Stomach (tissue), 9 donors: Measurements from ENCODE around the gene CREB5. TPM values are rescaled to one million over a fixed set of nuclear protein-coding genes. Genes with fewer than 3 reads are reported as not detected.

Experiments used
- DNase-seq, 2 donors: peaks; one replicate each; pipeline versions ENCODE4 v3.0.0 to v3.0.0-alpha.2; 2013 to 2019
- H3K27ac ChIP-seq, 5 donors: fragments of 200-600 bp in 4 of 5; sonication (generic) in 4 of 5; one replicate each; pipeline ENCODE4 v1.5.1; 2013 to 2019; ENCODE audit warnings: mild to moderate bottlenecking in 1 of 5, moderate library complexity in 1 of 5
- H3K27me3 ChIP-seq, 3 donors: fragments of 200-600 bp; sonication (generic); one replicate each; pipeline ENCODE4 v1.5.1; 2017 to 2019; ENCODE audit warnings: mixed run types in 1 of 3
- H3K36me3 ChIP-seq, 4 donors: fragments of 200-600 bp; sonication (generic); 1 replicate in 3 of 4; 2 replicates in 1 of 4; pipeline ENCODE4 v1.5.1; 2016 to 2019
- H3K4me1 ChIP-seq, 4 donors: fragments of 200-600 bp; sonication (generic); one replicate each; pipeline ENCODE4 v1.5.1; 2016 to 2019
- H3K4me3 ChIP-seq, 4 donors: fragments of 200-600 bp; sonication (generic) in 3 of 4; one replicate each; pipeline ENCODE4 v1.5.1; 2016 to 2019; ENCODE audit warnings: mild to moderate bottlenecking in 1 of 4
- H3K9me3 ChIP-seq, 4 donors: fragments of 200-600 bp; sonication (generic); one replicate each; pipeline ENCODE4 v1.5.1; 2016 to 2019
- CTCF ChIP-seq, 7 experiments: fragments of 450-650 bp in 4 of 7; fragments of 200-600 bp in 3 of 7; sonication (generic) in 3 of 7; IDR thresholded peaks; one replicate each; pipeline ENCODE4 v1.5.1; 2016 to 2019; ENCODE audit warnings: antibody characterized with exemption in 7 of 7, control low read depth in 2 of 7, mild to moderate bottlenecking in 1 of 7
- EP300 ChIP-seq: sonication (generic); formaldehyde crosslinking; IDR thresholded peaks from one replicate; pipeline ENCODE4 v1.6.1; 2017; ENCODE audit warnings: antibody characterized with exemption
- POLR2A ChIP-seq, 4 donors: fragments of 450-650 bp; IDR thresholded peaks; one replicate each; pipeline ENCODE4 v1.6.1; 2016; ENCODE audit warnings: antibody characterized with exemption in 4 of 4, control low read depth in 2 of 4, mild to moderate bottlenecking in 1 of 4, moderate library complexity in 1 of 4
- POLR2AphosphoS5 ChIP-seq, 3 donors: sonication (generic); formaldehyde crosslinking; IDR thresholded peaks; one replicate each; pipeline ENCODE4 v1.6.1; 2016; ENCODE audit warnings: antibody characterized with exemption in 3 of 3
- WGBS, 5 donors: extraction: QIAGEN DNeasy Blood & Tissue Kit in 3 of 5; methylation state at CpG; one replicate each; pipeline versions ENCODE4 v1.1.5 to v1.1.7; 2013 to 2018; 5-methylcytosine and 5-hydroxymethylcytosine counted together
- intact Hi-C: fragments of 100-400 bp; cut with DNase I; formaldehyde crosslinking; loops from one replicate; pipeline ENCODE4 v1.15.1; 2023; ENCODE audit warnings: low total_unique reads
- polyA plus RNA-seq, 3 donors: library from polyadenylated mRNA; stranded (reverse); fragments of 200-250 nt; gene quantifications; one replicate each; pipeline ENCODE4 v1.2.3, GENCODE V29; 2013
- total RNA-seq, 5 donors: library from RNA; depleted of rRNA; stranded (reverse); fragments of >200 nt; gene quantifications; one replicate each; pipeline versions ENCODE4 v1.1.0 to v1.2.3, GENCODE V29; 2014 to 2016
- donor health status: healthy with polysubstance abuse.
- donor health status: Bipolar disorder and iron deficiency.
- donor health status: healthy.

Gene CREB5
- total and polyA plus RNA-seq, 8 donors = 0.68 to 30.3 (median 1.5) TPM; not detected in 1

GRCh38 chr7:28580665-28581064 is 168.3 kb downstream of the CREB5 start:
- intact Hi-C loops = no loop called here
- Histone ChIP-seq H3K36me3 (no peaks in the 10 kb centered on the region), H3K4me1 (no peaks in the 10 kb centered on the region), H3K27me3 (peaks cover 0 to 20% (median 7%) of the 10 kb centered on the region in 3 donors), H3K27ac (no peak overlapping the region), H3K9me3 (no peaks in the 10 kb centered on the region), H3K4me3 (no peak overlapping the region)
- DNase-seq = no peak
- WGBS, 5 donors = 84 to 98% (median 93%) methylated on average over 2 of the region's 2 CpGs
- no peak for TF ChIP-seq POLR2AphosphoS5 (IDR thresholded peaks at IDR 0.05)
- TF ChIP-seq EP300 = no peak
- no peak for TF ChIP-seq POLR2A (IDR thresholded peaks at IDR 0.05)
- no peak for TF ChIP-seq CTCF (IDR thresholded peaks at IDR 0.05)

GRCh38 chr7:28581351-28581750 is 169.0 kb downstream of the CREB5 start:
- no peak for DNase-seq
- no peaks in the 10 kb centered on the region for H3K9me3 ChIP-seq
- intact Hi-C loops = no loop called here
- TF ChIP-seq POLR2AphosphoS5 (IDR thresholded peaks at IDR 0.05) = no peak
- TF ChIP-seq EP300 = no peak
- no peak for TF ChIP-seq CTCF (IDR thresholded peaks at IDR 0.05)
- TF ChIP-seq POLR2A (IDR thresholded peaks at IDR 0.05) = no peak
- H3K4me3 ChIP-seq = no peak overlapping the region
- H3K36me3 ChIP-seq = no peaks in the 10 kb centered on the region
- 78 to 91% (median 84%) methylated on average over 6 of the region's 6 CpGs for WGBS, 5 donors
- H3K4me1 ChIP-seq = no peaks in the 10 kb centered on the region
- peaks cover 0 to 13% (median under 1%) of the 10 kb centered on the region in 3 donors for H3K27me3 ChIP-seq
- no peak overlapping the region for H3K27ac ChIP-seq

- H3K27me3 ChIP-seq = peaks cover 0 to 6% (median 0%) of the 10 kb centered on the region in 3 donors
- intact Hi-C loops = no loop called here
Measured at GRCh38 chr7:28582226-28582625, 169.9 kb downstream of the CREB5 start.

GRCh38 chr7:28584235-28584634 is 171.9 kb downstream of the CREB5 start:
- TF ChIP-seq CTCF (IDR thresholded peaks at IDR 0.05) (no peak), POLR2A (IDR thresholded peaks at IDR 0.05) (no peak), POLR2AphosphoS5 (IDR thresholded peaks at IDR 0.05) (no peak), EP300 (no peak)
- Histone ChIP-seq H3K27me3 (no peaks in the 10 kb centered on the region), H3K4me1 (no peaks in the 10 kb centered on the region), H3K4me3 (no peak overlapping the region), H3K27ac (no peak overlapping the region), H3K36me3 (no peaks in the 10 kb centered on the region), H3K9me3 (no peaks in the 10 kb centered on the region)
- no peak for DNase-seq
- intact Hi-C loops = no loop called here
- WGBS, 5 donors = 82 to 95% (median 93%) methylated on average over 4 of the region's 4 CpGs

More at GRCh38 chr7:28582226-28582625, 169.9 kb downstream of the CREB5 start:
- Histone ChIP-seq H3K27ac (no peak overlapping the region), H3K4me3 (no peak overlapping the region), H3K36me3 (no peaks in the 10 kb centered on the region), H3K4me1 (no peaks in the 10 kb centered on the region), H3K9me3 (no peaks in the 10 kb centered on the region)
- 83 to 88% (median 85%) methylated on average over 4 of the region's 4 CpGs for WGBS, 5 donors
- DNase-seq = no peak
- TF ChIP-seq EP300 (no peak), CTCF (IDR thresholded peaks at IDR 0.05) (no peak), POLR2A (IDR thresholded peaks at IDR 0.05) (no peak), POLR2AphosphoS5 (IDR thresholded peaks at IDR 0.05) (no peak)
